ENCODE measurements around the gene PAPPA.

Gene PAPPA

DNA sequence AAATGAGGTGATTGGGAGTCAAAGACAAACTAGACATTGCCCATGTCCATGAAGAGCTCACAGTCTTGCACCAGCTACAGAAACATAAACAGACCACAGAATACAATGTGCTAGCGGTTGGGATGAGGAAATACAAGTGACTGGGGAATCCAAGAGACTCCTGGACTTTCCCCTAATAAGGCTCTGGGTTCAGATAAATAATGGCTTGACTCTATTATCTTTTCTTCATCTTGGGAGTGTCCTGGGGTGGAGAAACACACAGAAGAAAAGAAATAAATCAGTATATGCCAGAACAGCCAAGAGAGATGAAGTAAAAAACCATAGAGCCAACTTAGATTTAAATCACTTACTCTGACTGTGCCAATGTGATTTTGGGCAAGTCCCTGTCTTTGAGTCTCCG, 227.8 kb downstream of the PAPPA start:
- no peaks in the 10 kb centered on the region for H3K36me3 ChIP-seq (ENCODE audit: control insufficient read depth in 1 of 2, insufficient read depth in 2 of 2, low read length in 2 of 2)
- peaks cover 0 to 15% of the 10 kb centered on the region in 2 donors for H3K4me1 ChIP-seq (ENCODE audit: control insufficient read depth in 1 of 2, insufficient read depth in 2 of 2, low read length in 2 of 2)
- no peak overlapping the region for H3K27ac ChIP-seq (ENCODE audit: low read depth, low read length)
- H3K9ac ChIP-seq (ENCODE audit: low read depth in 1 of 2, low read length in 2 of 2) = no peak overlapping the region
- H3K9me3 ChIP-seq (ENCODE audit: control insufficient read depth in 1 of 2, low read length in 2 of 2) = no peaks in the 10 kb centered on the region
- H3K4me3 ChIP-seq (ENCODE audit: low read depth in 1 of 2, low read length in 2 of 2) = no peak overlapping the region
- no peaks in the 10 kb centered on the region for H3K27me3 ChIP-seq (ENCODE audit: control insufficient read depth in 1 of 2, insufficient read depth in 2 of 2, low read length in 2 of 2)

DNA sequence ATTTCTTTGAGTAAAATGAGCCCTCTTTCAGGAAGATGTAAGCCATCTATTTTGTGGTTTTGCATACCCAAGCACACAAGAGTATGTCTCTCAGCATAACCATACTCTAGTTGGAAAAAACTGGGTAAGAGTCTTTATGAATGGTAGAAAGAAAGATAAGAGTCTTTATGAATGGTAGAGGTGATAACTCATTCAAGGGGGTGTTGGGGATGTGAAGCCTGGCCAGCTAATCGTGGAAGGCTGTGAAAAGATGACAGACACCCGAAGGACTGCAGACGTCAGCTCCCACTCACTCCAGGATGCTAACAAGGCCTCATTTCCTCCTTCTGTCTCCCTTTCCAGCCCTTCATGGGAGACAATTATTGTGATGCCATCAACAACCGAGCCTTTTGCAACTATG, 228.5 kb downstream of the PAPPA start:
- Histone ChIP-seq H3K9ac (ENCODE audit: low read depth in 1 of 2, low read length in 2 of 2) (no peak overlapping the region), H3K9me3 (ENCODE audit: control insufficient read depth in 1 of 2, low read length in 2 of 2) (no peaks in the 10 kb centered on the region), H3K27ac (ENCODE audit: low read depth, low read length) (no peak overlapping the region), H3K4me1 (ENCODE audit: control insufficient read depth in 1 of 2, insufficient read depth in 2 of 2, low read length in 2 of 2) (peaks cover 0 to 15% of the 10 kb centered on the region in 2 donors), H3K4me3 (ENCODE audit: low read depth in 1 of 2, low read length in 2 of 2) (no peak overlapping the region), H3K36me3 (ENCODE audit: control insufficient read depth in 1 of 2, insufficient read depth in 2 of 2, low read length in 2 of 2) (no peaks in the 10 kb centered on the region), H3K27me3 (ENCODE audit: control insufficient read depth in 1 of 2, insufficient read depth in 2 of 2, low read length in 2 of 2) (no peaks in the 10 kb centered on the region)

DNA sequence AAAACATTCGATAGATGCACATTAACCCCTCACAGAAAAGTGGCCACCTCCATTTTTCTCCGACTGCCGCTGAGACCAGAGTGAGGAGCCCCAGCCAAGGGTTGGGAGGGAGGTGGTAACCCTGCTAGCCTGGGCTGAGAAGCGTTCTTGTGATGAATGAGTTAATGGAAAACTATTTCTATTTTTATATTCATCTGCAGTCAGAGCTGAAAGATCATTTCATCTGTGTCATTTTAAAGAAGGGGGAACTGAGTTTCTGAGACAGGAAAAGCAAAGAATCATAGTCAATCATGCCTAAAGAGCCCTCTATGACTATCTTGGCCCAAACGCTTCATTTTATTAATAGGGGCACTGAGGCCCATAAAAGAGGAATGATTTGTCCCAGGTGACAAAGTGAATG, 229.5 kb downstream of the PAPPA start:
- Histone ChIP-seq H3K27ac (ENCODE audit: low read depth, low read length) (no peak overlapping the region), H3K4me3 (ENCODE audit: low read depth in 1 of 2, low read length in 2 of 2) (no peak overlapping the region), H3K9me3 (ENCODE audit: control insufficient read depth in 1 of 2, low read length in 2 of 2) (no peaks in the 10 kb centered on the region), H3K9ac (ENCODE audit: low read depth in 1 of 2, low read length in 2 of 2) (no peak overlapping the region), H3K36me3 (ENCODE audit: control insufficient read depth in 1 of 2, insufficient read depth in 2 of 2, low read length in 2 of 2) (no peaks in the 10 kb centered on the region), H3K27me3 (ENCODE audit: control insufficient read depth in 1 of 2, insufficient read depth in 2 of 2, low read length in 2 of 2) (no peaks in the 10 kb centered on the region), H3K4me1 (ENCODE audit: control insufficient read depth in 1 of 2, insufficient read depth in 2 of 2, low read length in 2 of 2) (peaks cover 0 to 15% of the 10 kb centered on the region in 2 donors)

DNA sequence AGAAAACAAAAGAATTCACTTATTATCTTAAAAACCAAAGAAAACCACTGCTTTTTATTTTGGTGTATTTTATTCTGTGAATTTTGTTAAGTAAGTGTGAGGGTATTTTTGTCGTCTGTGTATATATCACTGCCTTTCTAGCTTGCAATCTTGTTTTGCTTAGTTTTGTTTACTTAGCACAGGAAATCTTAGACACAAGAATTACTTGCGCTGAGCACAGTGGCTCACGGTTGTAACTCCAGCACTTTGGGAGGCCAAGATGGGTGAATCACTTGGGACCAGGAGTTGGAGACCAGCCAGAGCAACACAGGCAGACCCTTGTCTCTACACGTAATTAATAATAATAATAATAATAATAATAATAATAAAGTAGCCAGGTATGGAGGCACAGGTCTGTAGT, 230.3 kb downstream of the PAPPA start:
- Histone ChIP-seq H3K9me3 (ENCODE audit: control insufficient read depth in 1 of 2, low read length in 2 of 2) (no peaks in the 10 kb centered on the region), H3K27ac (ENCODE audit: low read depth, low read length) (no peak overlapping the region), H3K27me3 (ENCODE audit: control insufficient read depth in 1 of 2, insufficient read depth in 2 of 2, low read length in 2 of 2) (no peaks in the 10 kb centered on the region), H3K4me1 (ENCODE audit: control insufficient read depth in 1 of 2, insufficient read depth in 2 of 2, low read length in 2 of 2) (peaks cover 0 to 15% of the 10 kb centered on the region in 2 donors), H3K9ac (ENCODE audit: low read depth in 1 of 2, low read length in 2 of 2) (no peak overlapping the region), H3K4me3 (ENCODE audit: low read depth in 1 of 2, low read length in 2 of 2) (no peak overlapping the region), H3K36me3 (ENCODE audit: control insufficient read depth in 1 of 2, insufficient read depth in 2 of 2, low read length in 2 of 2) (no peaks in the 10 kb centered on the region)

DNA sequence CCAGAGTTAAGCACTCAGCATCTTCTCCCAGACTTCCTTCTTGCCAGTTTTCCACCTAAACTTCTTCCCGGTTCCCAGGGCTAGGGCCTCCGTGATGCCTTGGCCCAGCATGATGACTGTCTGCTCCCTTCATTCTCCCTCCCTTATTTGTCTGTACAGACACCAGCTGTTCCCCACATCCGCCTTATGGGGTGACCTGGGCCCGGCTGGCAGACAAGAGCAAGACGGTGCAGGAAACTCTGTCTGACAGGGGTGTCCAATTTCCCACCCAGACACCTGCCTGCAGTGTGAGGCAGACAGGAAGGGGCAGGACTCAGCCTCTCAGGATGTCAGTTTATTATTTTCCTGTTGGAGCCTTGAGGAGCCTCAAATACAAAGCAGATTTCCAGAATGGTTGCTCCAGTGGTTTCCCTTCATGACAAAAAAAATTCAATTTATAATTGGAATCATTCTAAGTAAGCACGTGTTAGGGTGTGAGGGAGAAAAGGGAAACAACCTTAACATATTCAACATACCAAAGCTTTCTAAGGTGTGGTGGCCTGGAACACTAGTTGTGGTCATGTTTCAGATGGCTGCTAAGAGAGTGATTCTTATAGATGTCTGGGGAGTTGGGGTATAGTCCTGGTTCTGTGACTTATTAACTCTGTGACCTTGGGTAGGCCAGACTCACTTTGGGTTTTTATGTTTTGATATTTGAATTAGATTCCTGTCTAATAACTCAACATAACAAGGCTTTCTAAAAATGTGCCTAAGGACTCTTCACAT, 234.5 kb downstream of the PAPPA start:
- Histone ChIP-seq H3K4me1 (ENCODE audit: control insufficient read depth in 1 of 2, insufficient read depth in 2 of 2, low read length in 2 of 2) (no peaks in the 10 kb centered on the region), H3K4me3 (ENCODE audit: low read depth in 1 of 2, low read length in 2 of 2) (no peak overlapping the region), H3K36me3 (ENCODE audit: control insufficient read depth in 1 of 2, insufficient read depth in 2 of 2, low read length in 2 of 2) (no peaks in the 10 kb centered on the region), H3K9me3 (ENCODE audit: control insufficient read depth in 1 of 2, low read length in 2 of 2) (no peaks in the 10 kb centered on the region), H3K9ac (ENCODE audit: low read depth in 1 of 2, low read length in 2 of 2) (no peak overlapping the region), H3K27ac (ENCODE audit: low read depth, low read length) (no peak overlapping the region), H3K27me3 (ENCODE audit: control insufficient read depth in 1 of 2, insufficient read depth in 2 of 2, low read length in 2 of 2) (no peaks in the 10 kb centered on the region)

DNA sequence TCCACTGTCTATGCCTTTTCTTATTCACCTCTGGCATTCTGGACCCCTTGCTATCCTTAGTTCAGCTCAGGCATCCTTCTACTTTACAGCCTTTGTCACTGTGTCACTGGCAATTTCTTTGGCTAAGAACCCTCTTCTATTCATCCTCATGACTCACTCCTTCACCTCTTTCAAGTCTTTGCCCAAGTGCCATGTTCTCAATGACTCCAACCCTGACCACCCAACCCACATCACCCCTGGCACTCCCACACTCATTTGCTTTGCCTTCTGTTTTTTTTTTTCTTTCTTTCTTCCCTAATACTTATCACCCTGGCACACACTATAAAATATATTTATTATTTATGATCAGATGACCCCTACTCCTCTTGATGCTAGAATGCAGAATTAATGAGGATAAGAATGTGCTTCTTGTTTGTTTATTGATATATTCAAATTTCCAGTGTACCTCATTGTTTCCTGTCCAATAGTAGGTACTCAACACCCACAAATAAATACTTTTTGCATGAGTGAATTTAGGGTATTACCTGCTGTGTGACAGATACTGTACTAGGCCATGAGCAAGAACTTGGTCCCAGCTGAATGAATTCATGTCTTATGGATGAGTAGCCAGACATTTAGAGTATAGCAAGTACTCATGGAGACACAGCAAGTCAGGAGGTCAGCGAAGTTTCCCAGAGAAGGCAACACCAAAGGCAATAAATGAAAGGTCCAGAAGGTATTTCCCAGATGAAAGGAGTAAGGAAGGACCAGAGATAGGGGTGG, 236.1 kb downstream of the PAPPA start:
- Histone ChIP-seq H3K4me1 (ENCODE audit: control insufficient read depth in 1 of 2, insufficient read depth in 2 of 2, low read length in 2 of 2) (no peaks in the 10 kb centered on the region), H3K27me3 (ENCODE audit: control insufficient read depth in 1 of 2, insufficient read depth in 2 of 2, low read length in 2 of 2) (no peaks in the 10 kb centered on the region), H3K4me3 (ENCODE audit: low read depth in 1 of 2, low read length in 2 of 2) (no peak overlapping the region), H3K27ac (ENCODE audit: low read depth, low read length) (no peak overlapping the region), H3K9ac (ENCODE audit: low read depth in 1 of 2, low read length in 2 of 2) (no peak overlapping the region), H3K9me3 (ENCODE audit: control insufficient read depth in 1 of 2, low read length in 2 of 2) (no peaks in the 10 kb centered on the region), H3K36me3 (ENCODE audit: control insufficient read depth in 1 of 2, insufficient read depth in 2 of 2, low read length in 2 of 2) (no peaks in the 10 kb centered on the region)

DNA sequence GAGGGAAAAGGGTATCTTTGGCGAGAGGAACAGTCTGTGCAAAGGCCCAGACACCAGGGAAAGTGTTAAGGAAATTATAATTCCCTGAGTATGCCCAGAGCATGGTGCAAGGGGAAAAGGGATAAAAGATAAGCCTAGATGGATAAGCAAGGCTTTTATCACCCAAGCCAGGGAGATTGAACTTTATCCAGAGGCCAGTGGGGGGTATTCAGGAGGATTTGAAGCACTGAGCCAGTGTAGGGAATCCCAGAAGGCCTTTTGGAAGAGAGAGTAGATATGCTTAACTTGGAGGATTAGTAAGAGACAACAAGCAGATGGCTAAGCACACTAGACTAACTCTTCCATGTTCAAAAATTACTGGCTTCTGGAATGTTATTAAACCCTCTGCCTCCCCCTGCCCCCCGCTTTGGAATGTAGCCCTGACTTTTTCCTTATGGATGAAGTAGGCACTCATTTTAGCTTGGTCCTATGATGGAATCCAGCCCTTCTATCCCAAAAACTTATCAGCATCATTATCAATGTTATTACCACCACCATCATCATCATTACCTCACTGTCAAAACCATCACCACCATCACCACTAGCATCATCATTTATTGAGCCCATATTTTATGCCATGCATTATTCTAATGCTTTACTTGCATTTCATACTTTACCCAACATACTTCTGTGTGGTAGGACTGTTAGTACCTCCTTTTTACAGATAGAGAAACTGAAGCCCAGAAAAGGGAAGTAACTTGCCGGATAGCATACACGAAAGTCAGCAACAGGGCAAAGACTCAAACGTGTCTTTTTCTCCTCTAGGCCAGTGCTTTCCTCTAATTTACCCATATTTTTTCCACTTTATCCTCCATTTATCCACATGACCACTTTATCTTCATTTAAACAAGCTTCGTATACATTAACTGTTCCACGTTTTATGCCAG, 237.0 kb downstream of the PAPPA start:
- Histone ChIP-seq H3K36me3 (ENCODE audit: control insufficient read depth in 1 of 2, insufficient read depth in 2 of 2, low read length in 2 of 2) (no peaks in the 10 kb centered on the region), H3K27me3 (ENCODE audit: control insufficient read depth in 1 of 2, insufficient read depth in 2 of 2, low read length in 2 of 2) (no peaks in the 10 kb centered on the region), H3K27ac (ENCODE audit: low read depth, low read length) (no peak overlapping the region), H3K9ac (ENCODE audit: low read depth in 1 of 2, low read length in 2 of 2) (no peak overlapping the region), H3K4me1 (ENCODE audit: control insufficient read depth in 1 of 2, insufficient read depth in 2 of 2, low read length in 2 of 2) (no peaks in the 10 kb centered on the region), H3K9me3 (ENCODE audit: control insufficient read depth in 1 of 2, low read length in 2 of 2) (no peaks in the 10 kb centered on the region), H3K4me3 (ENCODE audit: low read depth in 1 of 2, low read length in 2 of 2) (no peak overlapping the region)

DNA sequence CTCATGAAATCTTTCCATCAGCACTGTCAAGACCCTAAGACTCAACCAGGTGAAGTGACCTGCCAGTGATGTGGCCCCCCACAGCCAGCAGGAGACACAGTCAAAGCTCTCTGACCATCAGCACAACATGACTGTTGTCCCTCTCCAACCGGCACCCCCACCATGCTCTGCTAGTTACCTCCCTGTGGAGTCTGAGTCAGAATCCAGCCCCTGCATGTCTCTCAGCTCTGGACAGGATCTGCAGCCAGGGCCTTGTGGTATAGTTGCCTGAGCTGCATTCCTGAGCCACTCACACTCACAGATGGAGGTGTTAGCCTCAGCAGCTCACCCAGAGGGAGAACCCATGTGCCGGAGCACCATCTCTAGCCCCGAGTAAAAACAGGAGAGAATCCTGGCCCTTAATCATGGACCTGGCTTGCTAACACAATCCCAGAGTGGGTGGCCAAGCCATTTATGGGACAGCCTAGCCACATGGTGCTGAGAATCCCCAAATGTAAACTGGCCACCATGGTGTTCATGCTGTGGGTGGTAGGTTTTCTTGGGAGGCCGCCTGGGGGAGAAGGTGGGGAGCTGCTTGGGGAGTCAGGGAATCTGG, 237.8 kb downstream of the PAPPA start:
- Histone ChIP-seq H3K36me3 (ENCODE audit: control insufficient read depth in 1 of 2, insufficient read depth in 2 of 2, low read length in 2 of 2) (no peaks in the 10 kb centered on the region), H3K9ac (ENCODE audit: low read depth in 1 of 2, low read length in 2 of 2) (no peak overlapping the region), H3K4me3 (ENCODE audit: low read depth in 1 of 2, low read length in 2 of 2) (no peak overlapping the region), H3K27me3 (ENCODE audit: control insufficient read depth in 1 of 2, insufficient read depth in 2 of 2, low read length in 2 of 2) (no peaks in the 10 kb centered on the region), H3K9me3 (ENCODE audit: control insufficient read depth in 1 of 2, low read length in 2 of 2) (no peaks in the 10 kb centered on the region), H3K4me1 (ENCODE audit: control insufficient read depth in 1 of 2, insufficient read depth in 2 of 2, low read length in 2 of 2) (no peaks in the 10 kb centered on the region), H3K27ac (ENCODE audit: low read depth, low read length) (no peak overlapping the region)

DNA sequence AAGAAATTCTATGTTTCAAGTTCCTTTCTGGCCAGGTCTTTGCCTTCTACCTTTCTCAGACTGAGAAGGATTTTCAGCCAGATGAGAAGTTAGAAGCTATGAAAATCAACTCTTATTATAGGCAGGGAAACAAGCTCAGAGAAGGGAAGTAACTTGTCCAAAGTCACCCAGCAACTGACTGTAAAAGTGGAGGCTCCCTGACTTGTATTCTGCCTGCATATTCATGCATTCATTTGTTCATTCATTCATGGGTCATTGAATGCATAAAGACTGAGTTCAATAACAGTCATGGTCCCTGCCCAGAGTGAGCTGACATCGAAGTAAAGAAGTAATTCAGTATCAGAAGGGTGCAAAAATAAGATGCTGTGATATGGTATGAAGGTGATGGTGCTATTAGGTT, 239.6 kb downstream of the PAPPA start:
- Histone ChIP-seq H3K9ac (ENCODE audit: low read depth in 1 of 2, low read length in 2 of 2) (no peak overlapping the region), H3K27ac (ENCODE audit: low read depth, low read length) (no peak overlapping the region), H3K4me3 (ENCODE audit: low read depth in 1 of 2, low read length in 2 of 2) (no peak overlapping the region), H3K27me3 (ENCODE audit: control insufficient read depth in 1 of 2, insufficient read depth in 2 of 2, low read length in 2 of 2) (no peaks in the 10 kb centered on the region), H3K36me3 (ENCODE audit: control insufficient read depth in 1 of 2, insufficient read depth in 2 of 2, low read length in 2 of 2) (no peaks in the 10 kb centered on the region), H3K4me1 (ENCODE audit: control insufficient read depth in 1 of 2, insufficient read depth in 2 of 2, low read length in 2 of 2) (no peaks in the 10 kb centered on the region), H3K9me3 (ENCODE audit: control insufficient read depth in 1 of 2, low read length in 2 of 2) (no peaks in the 10 kb centered on the region)
